Astrocyte (in vitro differentiated cells and primary cell): ENCODE results near the gene VSTM2L. TPM values are rescaled to one million over a fixed set of nuclear protein-coding genes. Genes with fewer than 3 reads are reported as not detected.

Experiments used
- DNase-seq: peaks from one replicate; pipeline ENCODE4 v3.0.0-alpha.2; 2010; ENCODE audit warnings: low read depth
- FAIRE-seq: peaks from 2 replicates; lab custom pipeline; 2011; peaks lifted over from hg19 to GRCh38; lab: Jason Lieb, UNC
- H2AFZ ChIP-seq: 2 replicates; pipeline ENCODE4 v1.6.0; 2012; ENCODE audit warnings: low read depth, low read length, inconsistent platforms
- H3K27ac ChIP-seq: 2 replicates; pipeline ENCODE4 v1.5.1; 2011; ENCODE audit warnings: low read depth, low read length, inconsistent platforms
- H3K27me3 ChIP-seq: 2 replicates; pipeline ENCODE4 v1.6.0; 2011; ENCODE audit warnings: low read length, inconsistent platforms; ENCODE audit not compliant: insufficient read depth
- H3K36me3 ChIP-seq: 2 replicates; pipeline ENCODE4 v1.5.1; 2011; ENCODE audit warnings: low read length, inconsistent platforms; ENCODE audit not compliant: insufficient read depth
- H3K4me1 ChIP-seq: 2 replicates; pipeline ENCODE4 v1.5.1; 2011; ENCODE audit warnings: low read length, inconsistent platforms; ENCODE audit not compliant: insufficient read depth
- H3K4me2 ChIP-seq: 2 replicates; pipeline ENCODE4 v1.6.0; 2012; ENCODE audit warnings: low read length, inconsistent platforms
- H3K4me3 ChIP-seq: 2 replicates; pipeline ENCODE4 v1.5.1; 2011; ENCODE audit warnings: low read depth, mild to moderate bottlenecking, low read length, inconsistent platforms; ENCODE audit not compliant: insufficient read depth
- H3K79me2 ChIP-seq: 2 replicates; pipeline ENCODE4 v1.6.0; 2012; ENCODE audit warnings: mild to moderate bottlenecking, low read length, inconsistent platforms; ENCODE audit not compliant: insufficient read depth
- H3K9ac ChIP-seq: 2 replicates; pipeline ENCODE4 v1.6.0; 2012; ENCODE audit warnings: mild to moderate bottlenecking, low read length, inconsistent platforms
- H3K9me3 ChIP-seq: 2 replicates; pipeline ENCODE4 v1.5.1; 2012; ENCODE audit warnings: low read depth, mild to moderate bottlenecking, low read length, inconsistent platforms; ENCODE audit not compliant: insufficient read depth
- H4K20me1 ChIP-seq: 2 replicates; pipeline ENCODE4 v1.6.0; 2012; ENCODE audit warnings: low read length, inconsistent platforms; ENCODE audit not compliant: insufficient read depth
- H3K27ac Mint-ChIP-seq: one replicate; pipeline ENCODE4 v1.8.0; 2021; ENCODE audit warnings: mild to moderate bottlenecking, mixed read lengths; ENCODE audit not compliant: unreplicated experiment
- H3K27me3 Mint-ChIP-seq: one replicate; pipeline ENCODE4 v1.8.0; 2021; ENCODE audit warnings: low read depth, mixed read lengths; ENCODE audit not compliant: unreplicated experiment
- H3K36me3 Mint-ChIP-seq: one replicate; pipeline ENCODE4 v1.8.0; 2021; ENCODE audit warnings: low read depth, mixed read lengths; ENCODE audit not compliant: unreplicated experiment
- H3K4me1 Mint-ChIP-seq: one replicate; pipeline ENCODE4 v1.8.0; 2021; ENCODE audit warnings: low read depth, mixed read lengths; ENCODE audit not compliant: unreplicated experiment
- H3K4me3 Mint-ChIP-seq: one replicate; pipeline ENCODE4 v1.8.0; 2021; ENCODE audit warnings: mild to moderate bottlenecking, moderate library complexity, mixed read lengths; ENCODE audit not compliant: unreplicated experiment
- H3K9me3 Mint-ChIP-seq: one replicate; pipeline ENCODE4 v1.8.0; 2021; ENCODE audit warnings: mild to moderate bottlenecking, mixed read lengths; ENCODE audit not compliant: unreplicated experiment
- EZH2 ChIP-seq: IDR thresholded peaks from 2 replicates; pipeline ENCODE4 v1.6.1; 2012; ENCODE audit warnings: mild to moderate bottlenecking, low read length, inconsistent platforms; ENCODE audit not compliant: insufficient read depth
- total RNA-seq: library from RNA; stranded (reverse); gene quantifications from 2 replicates; pipeline ENCODE4 v1.2.1, GENCODE V29; 2021
- TF ChIP-seq, protein P1 (sequence below): IDR thresholded peaks from 2 replicates; pipeline ENCODE4 v1.5.1; 2011; ENCODE audit warnings: low read depth, mild to moderate bottlenecking, inconsistent platforms, low read length, moderate library complexity; ENCODE audit not compliant: insufficient read depth

Gene VSTM2L
- total RNA-seq, 1 donor from 2014 or later: 18.5 TPM

GRCh38 chr20:37980383-37980782, 77.5 kb downstream of the VSTM2L start:
- no peak overlapping the region for H3K27ac ChIP-seq
- no peaks in the 10 kb centered on the region for H4K20me1 ChIP-seq
- no peak overlapping the region for H3K4me3 ChIP-seq
- H3K9me3 ChIP-seq: no peaks in the 10 kb centered on the region
- Mint-ChIP-seq H3K4me1 (peaks cover 3% of the 10 kb centered on the region), H3K4me3 (no peak overlapping the region), H3K9me3 (no peaks in the 10 kb centered on the region), H3K27ac (no peak overlapping the region), H3K36me3 (peaks cover 11% of the 10 kb centered on the region), H3K27me3 (peaks cover 3% of the 10 kb centered on the region)
- no peak overlapping the region for H3K4me2 ChIP-seq
- no peaks in the 10 kb centered on the region for H3K36me3 ChIP-seq
- no peaks in the 10 kb centered on the region for H3K79me2 ChIP-seq
- H3K9ac ChIP-seq: no peak overlapping the region
- H3K27me3 ChIP-seq: peaks cover 4% of the 10 kb centered on the region
- TF ChIP-seq, protein P1, sequence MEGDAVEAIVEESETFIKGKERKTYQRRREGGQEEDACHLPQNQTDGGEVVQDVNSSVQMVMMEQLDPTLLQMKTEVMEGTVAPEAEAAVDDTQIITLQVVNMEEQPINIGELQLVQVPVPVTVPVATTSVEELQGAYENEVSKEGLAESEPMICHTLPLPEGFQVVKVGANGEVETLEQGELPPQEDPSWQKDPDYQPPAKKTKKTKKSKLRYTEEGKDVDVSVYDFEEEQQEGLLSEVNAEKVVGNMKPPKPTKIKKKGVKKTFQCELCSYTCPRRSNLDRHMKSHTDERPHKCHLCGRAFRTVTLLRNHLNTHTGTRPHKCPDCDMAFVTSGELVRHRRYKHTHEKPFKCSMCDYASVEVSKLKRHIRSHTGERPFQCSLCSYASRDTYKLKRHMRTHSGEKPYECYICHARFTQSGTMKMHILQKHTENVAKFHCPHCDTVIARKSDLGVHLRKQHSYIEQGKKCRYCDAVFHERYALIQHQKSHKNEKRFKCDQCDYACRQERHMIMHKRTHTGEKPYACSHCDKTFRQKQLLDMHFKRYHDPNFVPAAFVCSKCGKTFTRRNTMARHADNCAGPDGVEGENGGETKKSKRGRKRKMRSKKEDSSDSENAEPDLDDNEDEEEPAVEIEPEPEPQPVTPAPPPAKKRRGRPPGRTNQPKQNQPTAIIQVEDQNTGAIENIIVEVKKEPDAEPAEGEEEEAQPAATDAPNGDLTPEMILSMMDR: no peak
- FAIRE-seq: no peak
- no peak overlapping the region for H2AFZ ChIP-seq
- H3K4me1 ChIP-seq: no peaks in the 10 kb centered on the region
- no peak for DNase-seq

DNA sequence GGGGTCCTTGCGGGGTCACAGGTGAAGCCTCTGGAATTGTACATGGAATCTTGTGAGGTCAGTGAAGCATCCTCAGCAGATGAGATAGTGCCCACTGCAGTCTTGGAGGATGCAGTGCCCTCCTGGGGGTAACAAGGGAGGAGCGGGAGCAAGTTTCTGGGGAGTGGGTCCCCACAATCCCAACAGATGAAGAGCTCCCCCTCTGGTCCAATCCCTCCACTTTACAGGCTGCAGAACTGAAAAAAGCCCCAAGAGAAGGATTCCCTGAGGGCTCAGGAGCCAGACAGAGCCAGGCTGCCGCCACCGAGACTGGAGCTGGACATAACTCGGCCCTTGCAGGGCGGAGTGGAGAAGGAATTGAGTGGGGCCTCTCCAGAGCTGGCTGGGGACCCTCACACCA, 77.9 kb downstream of the VSTM2L start:
- DNase-seq (no peak), FAIRE-seq (no peak)
- H3K9ac ChIP-seq: no peak overlapping the region
- Mint-ChIP-seq H3K27me3 (peaks cover 3% of the 10 kb centered on the region), H3K27ac (no peak overlapping the region), H3K4me3 (no peak overlapping the region), H3K9me3 (no peaks in the 10 kb centered on the region), H3K4me1 (peaks cover 3% of the 10 kb centered on the region), H3K36me3 (peaks cover 11% of the 10 kb centered on the region)
- H3K79me2 ChIP-seq: no peaks in the 10 kb centered on the region
- no peak overlapping the region for H3K4me3 ChIP-seq
- no peaks in the 10 kb centered on the region for H3K9me3 ChIP-seq
- TF ChIP-seq EZH2: no peak
- TF ChIP-seq, protein P1: no peak
- H3K4me2 ChIP-seq: no peak overlapping the region
- H3K36me3 ChIP-seq: no peaks in the 10 kb centered on the region
- peaks cover 4% of the 10 kb centered on the region for H3K27me3 ChIP-seq
- H4K20me1 ChIP-seq: no peaks in the 10 kb centered on the region
- no peak overlapping the region for H3K27ac ChIP-seq
- H2AFZ ChIP-seq: no peak overlapping the region
- no peaks in the 10 kb centered on the region for H3K4me1 ChIP-seq

GRCh38 chr20:37981568-37981967, 78.6 kb downstream of the VSTM2L start:
- H3K36me3 ChIP-seq: no peaks in the 10 kb centered on the region
- Mint-ChIP-seq H3K4me3 (no peak overlapping the region), H3K27me3 (peaks cover 3% of the 10 kb centered on the region), H3K27ac (no peak overlapping the region), H3K9me3 (no peaks in the 10 kb centered on the region), H3K36me3 (peaks cover 11% of the 10 kb centered on the region), H3K4me1 (peaks cover 3% of the 10 kb centered on the region)
- FAIRE-seq (no peak), DNase-seq (no peak)
- H2AFZ ChIP-seq: no peak overlapping the region
- H3K9ac ChIP-seq: no peak overlapping the region
- TF ChIP-seq, protein P1: no peak
- TF ChIP-seq EZH2: no peak
- no peaks in the 10 kb centered on the region for H3K79me2 ChIP-seq
- H4K20me1 ChIP-seq: no peaks in the 10 kb centered on the region
- no peaks in the 10 kb centered on the region for H3K9me3 ChIP-seq
- no peak overlapping the region for H3K4me2 ChIP-seq
- no peak overlapping the region for H3K4me3 ChIP-seq
- H3K4me1 ChIP-seq: no peaks in the 10 kb centered on the region
- H3K27ac ChIP-seq: no peak overlapping the region
- H3K27me3 ChIP-seq: peaks cover 4% of the 10 kb centered on the region
